Stimulated activated CD4-positive, alpha-beta T cell treated with anti-CD3 and anti-CD28 coated beads, TNF-alpha, amount 100 ng/mL, for 4 hours (primary cell): ENCODE measurements around the gene SDR39U1.

Source experiments
- DNase-seq, 3 experiments: peaks; one replicate each; pipeline ENCODE4 v3.0.0-alpha.2; 2020; ENCODE audit warnings: low read depth in 3 of 3

The SDR39U1 gene

DNA sequence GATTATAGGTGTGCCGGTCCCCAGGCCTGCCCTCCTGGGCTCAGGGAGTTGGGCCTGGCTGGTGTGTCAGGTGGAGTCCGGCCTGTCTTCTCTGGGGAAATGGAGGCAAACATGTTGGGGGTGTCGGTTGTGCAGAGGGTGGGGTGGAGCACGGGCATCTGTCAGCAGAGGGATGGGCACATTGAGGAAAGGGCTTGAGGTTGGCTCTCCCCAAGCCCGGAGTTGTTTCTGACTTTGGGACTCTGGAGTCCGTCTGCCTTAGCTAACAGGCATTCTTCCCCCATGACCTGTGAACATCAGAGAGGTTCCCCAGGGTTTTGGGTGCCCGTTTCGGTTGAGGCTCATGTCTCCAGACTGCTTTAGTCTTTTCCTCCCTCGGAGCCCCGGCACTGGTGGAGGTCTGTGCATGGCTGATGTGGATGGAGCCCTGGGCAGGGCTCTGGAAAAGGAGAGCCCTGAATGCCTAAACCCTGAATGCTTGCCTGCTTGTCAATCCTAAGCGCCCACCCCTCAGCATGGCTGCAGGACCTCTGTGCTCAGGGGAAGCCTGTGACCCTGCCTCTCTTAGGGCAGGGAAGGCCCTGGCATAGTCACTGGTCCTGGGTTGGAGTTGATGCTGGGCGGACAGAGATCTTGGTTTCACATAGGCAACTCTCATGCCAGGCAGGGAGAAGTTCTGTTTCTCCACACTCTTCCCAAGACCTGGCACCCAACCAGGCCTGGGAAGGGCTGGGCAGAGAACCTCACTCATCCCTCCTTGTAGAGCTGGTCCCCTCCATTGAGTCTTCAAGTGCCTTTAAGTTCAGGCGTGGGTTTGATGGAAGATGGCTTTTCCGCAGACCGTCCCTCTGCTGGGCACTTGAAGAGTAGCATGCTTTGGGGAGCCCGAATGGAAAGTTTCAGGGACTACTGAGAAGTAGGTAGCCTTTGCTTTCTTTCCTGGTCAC is 30.9 kb downstream of the SDR39U1 start:
- DNase-seq: no peak

DNA sequence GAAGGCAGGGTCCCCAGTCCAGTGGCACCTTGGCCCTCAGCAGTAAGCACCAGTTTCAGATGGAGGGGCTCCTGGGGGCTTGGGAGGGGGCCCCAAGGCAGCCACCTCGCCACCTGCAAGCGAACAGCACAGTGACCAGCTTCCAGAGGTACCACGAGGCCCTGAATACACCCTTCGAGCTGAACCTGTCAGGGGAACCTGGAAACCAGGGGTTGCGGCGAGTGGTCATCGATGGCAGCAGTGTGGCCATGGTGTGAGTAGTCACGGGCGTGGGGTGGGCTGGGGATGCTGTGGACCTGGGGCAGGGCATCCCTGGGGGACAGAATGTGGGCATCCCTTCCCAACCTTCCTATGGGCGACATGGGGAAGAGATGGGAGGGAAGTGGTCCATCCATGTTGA is 32.6 kb downstream of the SDR39U1 start:
- DNase-seq: no peak

DNA sequence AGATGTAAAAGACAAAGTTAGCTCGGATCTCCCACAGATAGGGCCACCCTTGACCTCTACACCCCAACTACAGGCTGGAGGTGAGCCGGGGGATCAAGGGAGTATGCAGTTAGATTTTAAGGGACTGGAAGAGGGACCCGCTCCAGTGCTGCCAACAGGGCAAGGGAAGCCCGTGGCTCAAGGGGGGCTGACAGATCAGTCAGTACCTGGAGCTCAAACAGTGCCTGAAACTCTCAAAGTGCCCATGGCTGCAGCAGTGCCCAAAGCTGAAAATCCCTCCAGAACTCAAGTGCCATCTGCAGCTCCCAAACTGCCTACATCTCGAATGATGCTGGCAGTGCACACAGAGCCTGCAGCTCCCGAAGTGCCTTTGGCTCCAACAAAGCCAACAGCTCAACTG is 33.4 kb downstream of the SDR39U1 start:
- no peak for DNase-seq

DNA sequence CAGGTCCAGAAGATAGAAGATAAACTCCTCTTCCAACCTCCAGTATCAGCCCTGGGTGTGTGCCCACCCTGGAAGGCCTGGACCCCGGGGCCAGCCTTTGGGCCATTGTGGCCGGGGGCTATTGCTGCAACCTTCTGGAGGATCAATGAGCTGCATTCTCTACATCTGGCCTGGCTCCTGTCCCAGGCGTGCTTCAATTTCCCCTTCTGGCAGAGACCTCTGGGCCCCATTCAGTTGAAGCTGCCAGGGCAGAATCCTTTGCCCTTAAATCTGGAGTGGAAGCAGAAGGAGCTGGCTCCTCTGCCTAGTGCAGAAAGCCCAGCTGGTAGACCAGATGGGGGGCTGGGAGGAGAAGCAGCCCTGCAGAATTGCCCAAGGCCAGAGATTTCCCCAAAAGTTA is 33.8 kb downstream of the SDR39U1 start:
- DNase-seq: no peak

DNA sequence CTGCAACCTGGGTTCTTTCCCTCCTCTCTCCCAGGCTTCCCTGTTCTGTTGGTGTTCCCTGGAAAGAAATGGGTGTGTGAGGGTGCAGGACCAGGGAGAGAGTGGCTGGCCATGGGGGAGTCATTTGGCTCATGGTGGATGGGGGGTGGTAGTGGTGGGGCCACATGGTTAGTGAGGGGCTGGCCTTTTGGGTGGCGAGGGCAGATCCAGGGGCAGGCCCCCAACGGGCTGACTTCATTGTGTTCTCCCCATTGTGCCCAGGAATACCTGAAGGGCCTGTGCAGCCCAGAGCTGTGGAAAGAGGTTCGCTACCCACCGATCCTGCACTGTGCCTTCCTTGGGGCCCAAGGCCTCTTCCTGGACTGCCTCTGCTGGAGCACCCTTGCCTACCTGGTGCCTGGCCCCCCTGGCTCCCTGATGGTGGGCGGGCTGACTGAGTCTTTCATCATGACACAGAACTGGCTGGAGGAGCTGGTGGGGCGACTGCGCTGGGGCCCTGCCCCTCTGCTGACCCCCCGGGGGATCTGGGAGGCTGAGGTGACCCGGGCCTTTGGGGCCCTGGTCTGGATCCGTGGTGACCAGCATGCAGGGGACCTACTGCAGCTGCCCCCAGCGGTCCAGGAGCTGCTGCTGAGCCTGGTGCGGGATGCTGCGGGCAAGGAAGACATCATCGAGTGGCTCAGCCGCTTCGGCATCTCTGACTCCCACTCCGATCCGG is 34.8 kb downstream of the SDR39U1 start:
- no peak for DNase-seq

DNA sequence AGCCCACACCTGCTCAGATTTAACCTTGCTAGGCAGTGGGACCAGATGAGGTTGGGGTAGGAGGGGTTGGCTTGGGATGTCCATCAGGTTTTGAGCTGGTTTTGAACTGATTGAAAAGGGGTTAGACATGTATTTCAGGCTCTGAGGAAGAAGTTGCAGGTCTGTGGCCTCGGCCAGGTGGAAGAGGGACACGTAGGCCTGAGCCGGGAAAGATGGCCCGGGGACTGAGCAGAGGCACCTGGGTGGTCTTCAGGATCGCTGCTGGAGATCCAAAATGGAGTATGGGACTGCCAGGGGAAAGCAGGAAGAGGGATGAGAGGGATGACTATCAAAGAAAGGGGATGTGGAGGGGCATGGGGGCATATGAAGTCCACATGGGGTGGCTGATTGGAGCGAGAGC is 36.2 kb downstream of the SDR39U1 start:
- no peak for DNase-seq

DNA sequence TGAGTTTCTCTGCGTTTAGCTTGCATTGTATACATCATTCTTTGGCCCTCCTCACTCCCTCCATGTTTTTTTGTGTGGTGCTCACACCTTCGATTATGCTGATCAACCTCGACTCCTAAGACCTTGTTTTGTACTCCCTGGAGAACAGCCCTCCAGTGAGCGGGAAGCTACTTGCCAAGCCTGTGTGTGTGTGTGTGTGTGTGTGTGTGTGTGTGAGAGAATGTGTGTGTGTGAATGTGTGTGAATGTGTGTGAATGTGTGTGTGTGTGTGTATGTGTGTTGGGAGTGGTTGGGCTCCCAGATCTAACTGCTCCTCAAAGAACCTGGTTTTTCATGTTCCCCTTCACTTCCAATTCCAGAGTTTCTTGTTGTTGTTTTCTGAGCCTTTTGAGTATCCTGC is 37.8 kb downstream of the SDR39U1 start:
- no peak for DNase-seq

DNA sequence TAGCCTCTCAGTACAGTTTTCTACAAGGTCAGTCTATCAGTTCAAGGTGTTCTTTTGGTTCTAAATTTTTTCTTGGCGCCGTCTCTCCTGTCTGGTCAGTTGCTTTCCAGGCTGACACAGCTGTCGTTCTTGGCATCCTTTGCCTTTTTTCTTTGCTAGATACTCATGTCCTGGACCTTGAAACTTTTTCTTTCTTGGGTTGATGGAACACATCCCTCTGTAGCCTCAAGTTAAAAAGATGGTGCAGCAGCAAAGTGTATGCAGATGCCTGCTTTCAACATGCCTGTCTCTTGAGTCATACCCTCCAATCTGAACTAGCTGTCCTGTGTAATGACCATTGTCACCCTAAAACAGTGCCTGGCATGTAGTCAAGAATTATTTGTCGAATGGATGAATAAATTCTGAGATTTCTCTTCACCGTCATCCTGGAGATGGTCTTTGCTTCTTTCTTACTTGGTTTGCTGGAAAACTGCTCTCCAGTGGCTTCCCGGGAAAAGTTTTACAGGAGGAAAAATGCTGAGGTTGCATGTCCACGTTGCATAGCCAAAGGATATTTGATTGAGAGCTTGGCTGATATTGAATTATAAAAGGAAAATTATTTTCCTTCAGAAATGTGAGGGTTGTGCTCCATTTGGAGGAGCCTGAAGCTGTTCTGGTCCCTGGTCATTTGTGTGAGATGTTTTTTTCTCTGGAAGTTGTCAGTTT is 39.1 kb downstream of the SDR39U1 start:
- no peak for DNase-seq

DNA sequence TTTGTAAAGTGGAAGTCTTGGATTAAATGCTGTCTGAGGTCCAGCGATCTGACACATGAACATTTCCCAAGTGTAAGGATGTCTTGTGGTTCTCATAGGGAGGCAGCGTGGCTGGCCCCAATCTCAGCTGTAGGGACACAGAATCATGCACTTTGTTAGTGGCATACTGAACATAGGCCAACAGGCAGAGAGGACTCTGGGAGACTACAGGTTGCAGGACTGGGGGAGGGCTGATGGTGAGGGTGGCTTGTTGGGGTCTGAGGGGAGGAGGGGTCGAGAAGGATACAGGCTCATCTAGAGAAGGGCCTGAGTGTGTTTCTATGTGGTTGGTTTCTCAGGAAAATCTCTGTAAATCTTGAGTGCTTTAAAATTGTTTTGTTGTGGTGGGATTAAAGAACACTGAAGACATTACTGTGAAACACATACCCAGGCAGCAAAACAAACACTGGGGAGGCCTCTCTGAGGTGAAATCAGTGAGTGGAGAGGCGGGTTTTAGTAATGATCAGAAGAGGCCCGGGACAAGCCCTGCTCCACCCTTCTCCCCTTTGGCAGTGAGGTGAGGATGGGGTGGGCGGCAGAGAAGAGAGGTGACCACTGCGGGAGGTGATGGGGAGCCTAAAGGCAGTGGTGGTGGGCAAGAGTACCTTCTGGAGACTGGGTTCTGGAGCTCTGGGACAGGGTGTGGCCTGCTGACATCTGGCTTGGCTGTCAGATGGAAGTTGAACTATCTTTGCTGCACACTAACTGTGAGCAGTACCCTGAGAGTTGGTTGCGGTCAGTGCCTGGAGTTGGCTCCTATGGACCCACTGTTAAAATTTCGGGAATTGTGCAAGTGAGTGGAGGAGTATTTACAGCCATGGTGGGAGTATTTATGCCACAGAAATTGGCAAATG is 40.5 kb downstream of the SDR39U1 start:
- DNase-seq: no peak

DNA sequence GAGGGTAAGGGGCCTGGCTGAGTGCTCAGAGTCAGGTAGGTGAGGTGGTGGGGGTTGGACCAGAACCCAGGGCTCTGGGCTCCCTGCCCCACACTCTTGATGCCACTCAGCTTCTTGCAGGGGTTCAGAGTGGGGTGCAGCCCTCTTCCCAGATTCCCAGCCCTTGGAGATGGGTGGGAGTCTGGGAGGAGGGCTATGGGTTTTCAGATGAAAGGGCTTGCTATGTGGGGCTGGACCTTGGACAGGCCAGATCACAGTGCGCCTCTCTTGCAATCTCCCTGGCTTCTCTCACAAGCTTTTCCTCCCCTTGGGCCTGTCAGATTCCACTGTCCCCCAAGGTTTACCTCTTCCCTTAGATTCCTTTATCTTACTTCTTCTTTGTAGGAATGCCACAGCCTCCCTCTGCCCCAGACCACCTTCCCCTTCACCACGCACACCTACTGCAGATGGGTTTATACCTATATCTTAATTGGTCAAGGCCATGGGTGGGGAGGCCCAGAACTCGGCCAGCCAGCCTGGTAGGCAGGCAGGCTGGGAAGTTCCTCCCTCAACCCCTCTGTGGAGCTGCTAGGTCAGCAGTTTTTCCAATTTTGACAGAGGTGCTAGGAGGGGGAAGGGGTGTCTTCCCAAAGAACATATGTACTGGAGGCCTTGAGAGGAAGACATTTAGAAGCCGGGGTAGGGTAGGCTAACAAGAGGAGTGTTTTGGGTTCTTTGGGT is 42.4 kb downstream of the SDR39U1 start:
- DNase-seq: no peak

DNA sequence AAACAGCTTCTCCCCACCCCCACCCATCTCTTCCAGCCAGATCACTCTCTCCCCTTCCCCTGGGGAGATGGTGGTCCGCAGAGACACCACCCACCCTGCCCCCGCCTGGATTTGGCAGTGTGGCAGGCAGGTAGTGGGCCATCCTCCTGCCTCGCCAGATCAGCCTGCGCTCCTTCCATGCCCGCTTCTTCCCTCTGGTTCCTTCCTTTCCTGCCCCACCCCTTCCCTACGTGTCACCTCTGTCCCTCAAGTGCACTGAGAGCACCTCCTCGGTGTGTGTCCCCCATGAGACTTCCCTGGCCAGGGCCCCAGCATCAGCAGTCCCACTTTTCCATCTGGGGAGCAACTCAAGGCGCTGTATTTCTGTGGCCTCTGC is 43.1 kb downstream of the SDR39U1 start:
- no peak for DNase-seq

DNA sequence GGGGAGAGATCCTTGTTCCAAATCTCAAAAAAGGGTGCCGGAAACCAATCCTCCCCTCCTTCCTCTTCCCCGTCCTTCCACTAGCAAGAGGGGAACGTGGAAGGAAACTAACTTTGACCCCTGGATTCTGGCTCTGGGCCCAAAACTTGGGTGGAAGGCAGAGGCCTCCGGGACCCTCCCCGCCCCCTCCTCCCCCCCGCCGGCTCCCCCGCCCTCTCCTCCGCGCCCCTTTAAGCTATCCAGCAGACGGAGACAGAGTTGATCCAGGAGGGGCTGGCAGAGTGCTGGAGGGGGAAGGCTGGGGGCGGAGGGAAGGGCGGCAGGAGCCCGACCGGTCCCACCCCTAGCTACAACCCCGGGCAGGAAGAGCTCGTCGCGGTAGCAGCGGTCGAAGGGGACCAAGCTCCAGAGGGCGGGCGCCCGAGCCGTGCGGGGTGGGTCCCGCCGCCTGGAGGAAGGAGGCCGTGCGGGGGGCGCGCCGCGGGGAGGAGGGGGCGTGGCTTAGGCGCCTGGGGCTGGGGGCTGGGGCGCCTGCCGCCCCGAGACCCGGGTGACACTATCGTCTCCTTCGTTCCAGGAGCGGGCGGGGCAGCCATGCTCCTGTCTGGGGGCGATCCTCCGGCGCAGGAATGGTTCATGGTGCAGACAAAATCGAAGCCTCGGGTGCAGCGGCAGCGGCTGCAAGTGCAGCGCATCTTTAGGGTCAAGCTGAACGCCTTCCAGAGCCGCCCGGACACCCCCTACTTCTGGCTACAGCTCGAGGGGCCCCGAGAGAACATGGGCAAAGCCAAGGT is 43.7 kb downstream of the SDR39U1 start, which contains the start of gene NYNRIN:
NYNRIN (plus strand) TSS at position 351 of the 794 bp plus-strand sequence; CDS start at position 595, 244 bp downstream.
- DNase-seq: no peak

DNA sequence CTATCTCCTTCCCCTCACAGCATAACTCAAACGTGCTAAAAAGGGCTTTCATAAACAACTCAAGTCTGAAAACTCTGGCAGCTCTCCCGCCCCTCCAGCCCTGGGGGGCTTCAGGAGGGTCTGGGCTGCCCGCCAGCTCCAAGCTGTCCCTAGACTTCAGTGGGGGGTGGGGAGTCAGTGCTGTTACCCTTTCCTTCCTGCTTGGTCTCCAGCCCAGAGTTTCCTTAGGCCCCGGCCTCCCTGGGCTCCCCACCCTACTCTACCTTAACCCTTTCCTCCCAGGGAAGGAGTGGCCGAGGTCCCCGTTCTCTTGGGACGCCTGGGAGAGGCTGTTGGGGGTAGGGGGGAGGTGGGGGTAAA is 44.3 kb downstream of the SDR39U1 start:
- no peak for DNase-seq

DNA sequence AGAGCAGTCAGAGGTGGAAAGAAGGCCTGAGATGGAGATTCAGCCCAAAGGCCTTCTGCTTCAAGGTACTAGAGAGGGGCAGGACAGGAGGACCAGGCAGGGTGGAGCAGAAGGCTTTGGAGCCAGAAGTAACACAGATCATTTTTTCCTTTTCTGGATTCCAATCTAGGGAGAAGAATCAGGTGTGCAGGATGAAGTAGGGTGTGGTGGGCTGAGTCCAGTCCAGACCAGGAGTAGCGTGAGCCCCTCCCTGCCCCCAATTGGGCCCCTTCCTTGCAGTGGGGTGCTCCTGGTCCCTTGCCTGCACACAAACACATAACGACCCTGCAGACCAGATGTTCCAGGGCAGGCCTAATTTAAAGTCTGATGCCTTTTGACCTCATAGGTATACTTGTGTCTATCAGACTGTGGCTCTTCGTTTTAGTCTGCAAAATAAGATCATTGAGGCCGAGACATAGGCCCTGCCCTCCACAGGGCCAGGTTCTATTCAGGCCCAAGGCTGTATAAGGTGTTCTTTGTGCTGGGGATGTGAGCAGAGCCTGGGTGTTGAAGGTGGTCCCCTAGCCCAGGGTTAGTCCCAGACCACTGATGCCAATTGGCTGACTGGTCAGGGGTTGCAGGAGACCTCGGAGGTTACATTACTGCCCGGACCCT is 44.8 kb downstream of the SDR39U1 start:
- DNase-seq: no peak

DNA sequence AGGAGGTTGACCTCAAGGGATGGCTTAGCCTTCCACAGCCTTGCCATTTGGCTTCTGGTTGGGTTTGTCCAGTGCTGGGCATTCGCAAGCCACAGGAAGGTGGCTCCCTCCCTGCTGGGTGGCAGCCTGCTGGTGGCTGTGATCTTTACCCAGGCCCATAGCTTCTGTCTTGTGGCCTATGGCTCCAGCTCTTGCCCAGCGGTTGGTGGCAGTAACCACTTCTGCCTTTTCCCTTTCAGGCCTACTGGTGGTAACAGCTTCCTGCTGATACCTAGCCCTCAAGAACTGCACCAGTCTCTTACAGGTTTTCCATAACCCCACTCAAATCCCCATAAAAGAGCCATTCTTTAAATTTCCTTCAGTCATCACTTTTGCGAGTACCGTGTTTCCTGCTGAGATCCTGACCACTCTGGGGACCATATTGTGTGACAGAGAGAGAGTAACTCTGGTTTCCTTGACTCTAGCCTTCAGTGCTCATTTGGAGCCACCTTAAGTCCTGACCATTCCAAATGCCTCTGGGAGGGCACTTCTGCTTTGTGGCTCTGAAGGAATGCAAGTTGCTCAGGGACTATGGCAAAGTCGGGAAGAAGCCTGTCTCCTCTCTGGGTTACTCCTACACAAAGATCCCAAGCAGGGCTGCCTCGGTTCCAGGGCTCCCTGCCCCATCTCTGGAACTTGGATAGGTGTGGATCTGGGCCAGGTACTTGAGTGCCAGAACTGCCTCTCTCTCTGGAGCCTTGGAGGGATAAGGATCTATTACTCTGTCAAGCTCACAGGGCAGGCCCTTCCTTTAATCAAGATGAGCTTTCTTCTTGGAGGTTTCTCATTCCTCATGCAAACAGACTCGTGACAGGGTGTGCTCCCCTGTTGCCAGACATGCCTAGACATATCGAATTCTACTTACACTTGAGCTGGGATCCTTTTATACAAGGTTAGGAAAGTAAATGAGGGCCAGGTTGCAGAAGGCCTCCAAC is 46.7 kb downstream of the SDR39U1 start:
- no peak for DNase-seq

DNA sequence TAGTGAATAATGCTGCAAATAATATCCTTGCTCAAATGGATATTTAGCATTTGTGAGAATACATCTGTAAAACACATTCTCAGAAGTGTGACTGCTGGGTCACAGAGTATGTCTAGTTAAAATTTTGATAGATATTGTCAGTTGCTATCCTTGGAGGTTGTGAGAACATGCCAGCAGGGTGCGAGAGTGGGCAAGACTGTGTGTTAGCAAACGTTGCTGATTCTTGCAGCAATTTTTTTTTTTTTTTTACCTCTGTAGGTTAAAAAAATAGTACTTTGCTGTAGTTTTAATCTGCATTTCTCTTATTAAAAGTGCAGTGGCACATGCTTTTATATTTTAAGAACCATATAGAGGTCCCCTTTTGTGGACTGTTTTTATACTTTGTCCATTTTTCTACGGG is 48.3 kb downstream of the SDR39U1 start:
- DNase-seq: no peak

DNA sequence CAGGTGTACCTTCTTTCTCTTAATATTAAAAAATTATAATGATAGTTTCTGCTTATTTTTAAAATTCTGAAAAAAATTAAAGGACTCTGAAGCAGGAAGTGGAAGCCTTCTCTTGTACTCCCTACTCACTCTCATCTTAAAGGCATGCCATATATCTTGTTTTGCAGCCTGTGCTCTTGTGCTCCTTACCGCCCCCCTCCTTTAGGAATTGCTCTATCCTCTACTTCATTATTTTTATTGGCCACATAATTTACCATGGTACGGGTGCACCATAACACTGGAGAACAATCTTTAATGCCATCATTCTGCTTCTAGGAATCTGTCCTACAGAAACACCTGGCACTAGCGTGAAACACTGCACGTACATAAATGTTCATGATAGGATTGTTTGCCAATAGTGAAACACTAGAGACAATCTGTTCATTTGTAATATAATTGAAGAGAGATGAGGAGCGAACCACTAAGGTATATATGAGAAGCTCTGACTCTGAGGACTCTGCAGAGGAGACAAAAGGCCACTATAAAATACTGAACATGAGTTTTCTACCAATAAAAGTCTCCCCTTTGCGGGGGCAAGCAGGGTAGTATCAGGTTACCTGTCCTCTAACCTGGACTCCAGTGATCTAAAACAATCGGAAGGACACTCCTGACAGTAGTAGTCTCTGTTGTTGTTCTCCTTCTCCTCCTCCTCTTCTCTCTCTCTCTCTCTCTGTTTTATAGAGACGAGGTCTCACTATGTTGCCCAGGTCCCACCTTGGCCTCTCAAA is 50.1 kb downstream of the SDR39U1 start:
- no peak for DNase-seq
